NCI-H2171 treated with DMSO at 0.1 percent for 48 hours (cell line): ENCODE results near the gene OR1L4.

ENCODE experiments used
- DNase-seq: peaks from one replicate; lab custom pipeline; 2025; lab: John Stamatoyannopoulos, UW

The OR1L4 gene, protein sequence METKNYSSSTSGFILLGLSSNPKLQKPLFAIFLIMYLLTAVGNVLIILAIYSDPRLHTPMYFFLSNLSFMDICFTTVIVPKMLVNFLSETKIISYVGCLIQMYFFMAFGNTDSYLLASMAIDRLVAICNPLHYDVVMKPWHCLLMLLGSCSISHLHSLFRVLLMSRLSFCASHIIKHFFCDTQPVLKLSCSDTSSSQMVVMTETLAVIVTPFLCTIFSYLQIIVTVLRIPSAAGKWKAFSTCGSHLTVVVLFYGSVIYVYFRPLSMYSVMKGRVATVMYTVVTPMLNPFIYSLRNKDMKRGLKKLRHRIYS

DNA sequence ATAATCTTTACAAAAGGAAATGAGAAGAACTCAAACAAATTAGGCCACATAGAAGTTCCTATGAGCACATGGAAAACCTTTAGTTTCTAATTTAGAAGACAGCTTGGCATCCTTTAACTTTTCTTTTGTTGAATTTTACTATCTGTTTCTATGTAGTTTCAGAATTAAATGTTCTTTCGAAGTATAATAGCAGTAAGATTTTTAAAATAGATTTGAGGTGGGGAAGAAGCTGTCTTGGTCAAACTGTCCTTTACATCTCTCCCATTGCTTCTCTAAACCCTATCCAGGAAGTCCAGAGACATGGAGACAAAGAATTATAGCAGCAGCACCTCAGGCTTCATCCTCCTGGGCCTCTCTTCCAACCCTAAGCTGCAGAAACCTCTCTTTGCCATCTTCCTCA, at the start of gene OR1L4:
Gene OR1L4, plus strand, starts transcription at position 301 of the 400 bp plus-strand sequence. Its CDS starts 0 bp downstream, at position 301.
- no peak for DNase-seq

DNA sequence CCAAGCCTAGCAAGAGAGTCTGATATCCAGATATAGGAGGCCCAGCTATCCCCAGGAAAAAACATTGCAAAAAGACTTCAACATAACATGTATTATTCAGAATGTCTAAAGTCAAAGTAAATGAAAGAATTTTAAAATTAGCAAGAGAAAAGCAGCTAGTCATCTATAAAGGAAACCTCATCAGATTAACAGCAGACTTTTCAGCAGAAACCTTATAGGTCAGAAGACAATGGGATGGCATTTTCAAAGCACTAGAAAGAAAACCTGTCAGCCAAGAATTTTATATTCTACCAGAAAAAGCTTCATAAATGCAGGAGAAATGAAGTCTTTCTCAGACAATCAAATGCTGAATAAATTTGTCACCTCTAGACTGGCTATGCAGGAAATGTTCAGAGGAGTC, 38.9 kb upstream of the OR1L4 start:
- DNase-seq = no peak

DNA sequence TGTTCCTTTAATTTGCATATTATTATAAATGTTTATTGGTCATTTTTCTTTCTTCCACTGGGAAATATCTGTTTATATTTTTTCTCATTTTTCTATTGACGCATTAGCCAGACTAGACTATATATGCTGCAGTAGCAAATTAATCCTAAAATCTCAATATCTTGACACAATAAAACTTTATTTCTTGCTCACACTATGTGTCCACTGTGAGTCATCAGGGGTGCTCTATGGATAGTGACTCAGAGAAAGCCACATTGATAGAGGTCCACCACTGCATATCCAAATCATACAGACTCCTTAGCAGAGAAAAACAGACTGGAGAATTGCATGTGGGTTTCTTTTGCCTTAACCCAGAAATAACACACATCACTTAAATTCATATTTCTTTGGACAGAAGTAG, 28.1 kb upstream of the OR1L4 start:
- DNase-seq = no peak

DNA sequence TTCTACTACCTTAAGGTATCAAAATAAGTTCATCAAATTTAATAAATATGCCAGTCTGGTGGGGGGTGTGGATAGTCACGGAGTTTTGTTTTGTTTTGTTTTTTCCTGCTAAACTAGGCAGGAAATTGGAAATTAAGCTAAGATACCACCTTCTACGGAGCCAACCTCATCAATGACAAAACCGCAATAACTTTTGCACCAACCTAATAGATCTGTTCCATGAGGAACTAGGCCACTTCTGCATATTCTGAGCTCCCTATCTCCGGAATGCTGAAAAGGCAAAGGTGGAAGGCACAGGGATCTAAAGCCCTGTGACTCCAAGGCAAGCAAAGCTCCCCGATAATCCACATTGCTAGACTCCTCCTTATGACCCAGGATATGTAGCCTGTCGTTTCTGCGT, 5.8 kb upstream of the OR1L4 start:
- DNase-seq = no peak

DNA sequence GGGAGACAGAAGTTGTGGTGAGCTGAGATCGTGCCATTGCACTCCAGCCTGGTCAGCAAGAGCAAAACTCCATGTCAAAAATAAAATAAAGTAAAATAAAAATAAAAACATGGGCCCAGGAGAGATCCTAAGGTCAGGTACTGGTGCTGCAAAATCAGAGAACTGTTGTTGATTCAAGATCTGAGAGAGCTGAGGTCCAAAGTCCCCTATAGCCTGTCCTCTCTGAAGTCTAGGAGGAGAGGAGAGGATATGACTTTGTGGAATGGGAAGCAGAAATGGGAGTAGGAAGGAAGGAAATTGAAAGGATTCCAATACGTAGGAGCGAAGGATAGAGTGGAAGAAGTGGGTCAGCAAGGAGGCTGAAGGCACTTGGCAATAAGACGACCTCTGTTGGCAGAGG, 4.6 kb upstream of the OR1L4 start:
- no peak for DNase-seq

- no peak for DNase-seq
Measured at GRCh38 chr9:122742003-122742402, 18.2 kb downstream of the OR1L4 start, which contains the start of gene OR1L6. TSS of gene OR1L6 (plus strand) at chr9:122742303. CDS start at chr9:122749848, 7,545 bp downstream.

DNA sequence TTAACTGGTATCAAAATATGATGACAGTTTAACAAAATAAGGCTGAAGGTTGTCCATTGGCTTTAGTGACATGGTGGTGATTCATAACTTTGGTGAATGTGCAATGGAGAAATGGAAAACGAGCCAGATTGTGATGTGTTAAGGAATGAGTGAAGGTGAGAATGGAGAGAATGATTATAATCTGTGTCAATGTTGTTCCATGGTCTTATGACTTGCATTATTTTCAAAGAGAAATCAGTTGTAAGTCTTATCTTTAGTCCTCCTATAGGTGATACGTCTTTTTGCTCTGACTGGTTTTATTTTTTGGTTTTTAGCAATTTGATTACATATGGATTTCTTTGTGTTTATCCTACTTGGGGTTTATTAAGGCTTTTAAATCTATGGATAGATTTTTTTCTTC, 31.0 kb downstream of the OR1L4 start:
- no peak for DNase-seq

DNA sequence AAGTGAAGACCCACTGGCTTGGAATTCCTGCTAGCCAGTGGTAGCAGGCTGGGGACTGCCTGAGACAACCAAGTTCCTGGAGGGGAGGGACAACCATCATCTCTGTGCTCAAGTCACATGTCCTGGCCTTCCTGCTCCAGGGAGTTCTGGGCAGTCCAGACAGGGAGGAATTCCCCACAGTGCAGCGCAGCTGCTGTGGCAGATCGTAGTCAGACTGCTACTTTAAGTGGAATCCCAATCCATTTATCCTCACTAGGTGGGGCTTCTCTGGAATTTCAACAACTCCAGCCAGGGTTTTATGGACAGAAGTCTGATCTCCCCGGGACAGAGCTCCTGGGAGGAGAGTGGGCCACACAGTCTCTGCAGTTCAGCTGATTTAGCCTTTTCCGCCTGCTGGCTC, 44.0 kb downstream of the OR1L4 start:
- DNase-seq = no peak
